ENCODE measurements around the gene RXRA.

DNA sequence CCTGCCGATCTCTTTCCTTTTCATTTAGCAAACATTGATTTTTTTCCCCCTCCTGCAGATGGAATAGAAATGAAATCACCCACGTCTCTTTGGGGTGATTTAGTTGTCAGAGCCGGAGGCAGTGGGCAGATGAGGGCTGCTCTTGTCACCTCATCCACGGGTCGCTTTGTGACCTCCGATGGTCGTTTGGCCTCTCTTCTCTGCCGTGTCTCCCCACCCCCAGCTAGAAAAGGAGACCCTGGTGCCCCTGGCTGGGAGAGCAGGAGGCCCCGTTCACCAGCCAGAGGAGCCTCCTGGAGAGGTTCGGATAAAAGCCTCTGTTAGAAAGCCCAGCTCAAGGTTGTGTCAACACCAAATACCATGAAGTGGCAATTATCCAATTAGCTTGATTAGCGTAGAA lies 21.6 kb upstream of the RXRA start:
- TF ChIP-seq, protein P1, sequence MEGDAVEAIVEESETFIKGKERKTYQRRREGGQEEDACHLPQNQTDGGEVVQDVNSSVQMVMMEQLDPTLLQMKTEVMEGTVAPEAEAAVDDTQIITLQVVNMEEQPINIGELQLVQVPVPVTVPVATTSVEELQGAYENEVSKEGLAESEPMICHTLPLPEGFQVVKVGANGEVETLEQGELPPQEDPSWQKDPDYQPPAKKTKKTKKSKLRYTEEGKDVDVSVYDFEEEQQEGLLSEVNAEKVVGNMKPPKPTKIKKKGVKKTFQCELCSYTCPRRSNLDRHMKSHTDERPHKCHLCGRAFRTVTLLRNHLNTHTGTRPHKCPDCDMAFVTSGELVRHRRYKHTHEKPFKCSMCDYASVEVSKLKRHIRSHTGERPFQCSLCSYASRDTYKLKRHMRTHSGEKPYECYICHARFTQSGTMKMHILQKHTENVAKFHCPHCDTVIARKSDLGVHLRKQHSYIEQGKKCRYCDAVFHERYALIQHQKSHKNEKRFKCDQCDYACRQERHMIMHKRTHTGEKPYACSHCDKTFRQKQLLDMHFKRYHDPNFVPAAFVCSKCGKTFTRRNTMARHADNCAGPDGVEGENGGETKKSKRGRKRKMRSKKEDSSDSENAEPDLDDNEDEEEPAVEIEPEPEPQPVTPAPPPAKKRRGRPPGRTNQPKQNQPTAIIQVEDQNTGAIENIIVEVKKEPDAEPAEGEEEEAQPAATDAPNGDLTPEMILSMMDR (IDR thresholded peaks at IDR 0.05 in 8 of 11, conservative IDR thresholded peaks at IDR 0.05 in 3 of 11): no peak
- TF ChIP-seq POLR2AphosphoS5 (IDR thresholded peaks at IDR 0.05) (no peak), POLR2A (IDR thresholded peaks at IDR 0.05) (no peak)

Data from spleen (tissue), 7 donors.